Glutamatergic neuron (in vitro differentiated cells): Measurements from ENCODE around the gene NDUFAF2. TPM values are rescaled to one million over a fixed set of nuclear protein-coding genes. Genes with fewer than 3 reads are reported as not detected.

Source experiments
- DNase-seq: peaks from one replicate; pipeline ENCODE4 v3.0.0; 2022
- H3K27ac Mint-ChIP-seq: one replicate; pipeline ENCODE4 v1.8.0; 2020; ENCODE audit warnings: mild to moderate bottlenecking, mixed read lengths, inconsistent platforms; ENCODE audit not compliant: unreplicated experiment
- H3K27me3 Mint-ChIP-seq: one replicate; pipeline ENCODE4 v1.8.0; 2020; ENCODE audit warnings: mild to moderate bottlenecking, moderate library complexity, mixed read lengths, inconsistent platforms; ENCODE audit not compliant: unreplicated experiment
- H3K36me3 Mint-ChIP-seq: one replicate; pipeline ENCODE4 v1.8.0; 2020; ENCODE audit warnings: mild to moderate bottlenecking, mixed read lengths, inconsistent platforms; ENCODE audit not compliant: unreplicated experiment
- H3K4me1 Mint-ChIP-seq: one replicate; pipeline ENCODE4 v1.8.0; 2020; ENCODE audit warnings: mild to moderate bottlenecking, low read depth, mixed read lengths, inconsistent platforms; ENCODE audit not compliant: unreplicated experiment
- H3K4me3 Mint-ChIP-seq: one replicate; pipeline ENCODE4 v1.8.0; 2020; ENCODE audit warnings: mild to moderate bottlenecking, mixed read lengths, inconsistent platforms; ENCODE audit not compliant: unreplicated experiment
- H3K9me3 Mint-ChIP-seq: one replicate; pipeline ENCODE4 v1.8.0; 2020; ENCODE audit warnings: mild to moderate bottlenecking, moderate library complexity, mixed read lengths, inconsistent platforms; ENCODE audit not compliant: unreplicated experiment
- CTCF ChIP-seq: fragments of 200-600 bp; sonication (generic); IDR thresholded peaks from one replicate; pipeline ENCODE4 v1.5.0; 2021; ENCODE audit not compliant: partially characterized antibody, unreplicated experiment
- total RNA-seq: library from RNA; stranded (reverse); fragmentation: NEBNext Ultra II Directional; extraction: Animal tissue kit (Norgen Biotek cat#: 25700); gene quantifications from one replicate; pipeline ENCODE4 v1.2.1, GENCODE V29; 2021; ENCODE audit not compliant: unreplicated experiment

The NDUFAF2 gene
- total RNA-seq, 1 donor from 2014 or later, result 14.2 TPM

GRCh38 chr5:60955239-60955638 lies 10.2 kb downstream of the NDUFAF2 start:
- peaks cover 2% of the 10 kb centered on the region for H3K9me3 Mint-ChIP-seq
- TF ChIP-seq CTCF, result no peak
- peaks cover 8% of the 10 kb centered on the region for H3K4me1 Mint-ChIP-seq
- H3K27me3 Mint-ChIP-seq, result no peaks in the 10 kb centered on the region
- H3K36me3 Mint-ChIP-seq, result peaks cover 13% of the 10 kb centered on the region
- H3K4me3 Mint-ChIP-seq, result no peak overlapping the region
- no peak for DNase-seq
- no peak overlapping the region for H3K27ac Mint-ChIP-seq

- peaks cover 13% of the 10 kb centered on the region for H3K36me3 Mint-ChIP-seq
- H3K27ac Mint-ChIP-seq, result no peak overlapping the region
- peaks cover 6% of the 10 kb centered on the region for H3K4me1 Mint-ChIP-seq
- DNase-seq, result no peak
- no peaks in the 10 kb centered on the region for H3K27me3 Mint-ChIP-seq
- peaks cover 2% of the 10 kb centered on the region for H3K9me3 Mint-ChIP-seq
- no peak overlapping the region for H3K4me3 Mint-ChIP-seq
- TF ChIP-seq CTCF, result no peak
These were observed 13.1 kb downstream of the NDUFAF2 start for GRCh38 chr5:60958088-60958487.

- no peak overlapping the region for H3K4me3 Mint-ChIP-seq
- H3K27ac Mint-ChIP-seq, result no peak overlapping the region
- peaks cover 2% of the 10 kb centered on the region for H3K9me3 Mint-ChIP-seq
- peaks cover 13% of the 10 kb centered on the region for H3K36me3 Mint-ChIP-seq
- DNase-seq, result no peak
- no peaks in the 10 kb centered on the region for H3K27me3 Mint-ChIP-seq
- peaks cover 4% of the 10 kb centered on the region for H3K4me1 Mint-ChIP-seq
- TF ChIP-seq CTCF, result no peak
These were observed 13.7 kb downstream of the NDUFAF2 start for GRCh38 chr5:60958712-60959111.

GRCh38 chr5:60959156-60959555 lies 14.2 kb downstream of the NDUFAF2 start:
- Mint-ChIP-seq H3K36me3 (peaks cover 13% of the 10 kb centered on the region), H3K4me1 (peaks cover 4% of the 10 kb centered on the region), H3K4me3 (no peak overlapping the region), H3K27ac (no peak overlapping the region), H3K9me3 (peaks cover 2% of the 10 kb centered on the region), H3K27me3 (no peaks in the 10 kb centered on the region)
- DNase-seq, result no peak
- no peak for TF ChIP-seq CTCF

GRCh38 chr5:60960591-60960990 lies 15.6 kb downstream of the NDUFAF2 start:
- no peak overlapping the region for H3K27ac Mint-ChIP-seq
- H3K4me1 Mint-ChIP-seq, result peaks cover 4% of the 10 kb centered on the region
- peaks cover 5% of the 10 kb centered on the region for H3K36me3 Mint-ChIP-seq
- TF ChIP-seq CTCF, result peak; percentile 55
- DNase-seq, result no peak
- H3K9me3 Mint-ChIP-seq, result no peaks in the 10 kb centered on the region
- H3K4me3 Mint-ChIP-seq, result no peak overlapping the region
- H3K27me3 Mint-ChIP-seq, result no peaks in the 10 kb centered on the region
